ENCODE results near the gene GNL2. TPM values are rescaled to one million over a fixed set of nuclear protein-coding genes. Genes with fewer than 3 reads are reported as not detected.

Gene GNL2
- total and polyA plus RNA-seq, 9 of the 15 experiments (the other 6 are each of a cell fraction or from before 2014, with no cell fraction given) = 156 to 371 (median 263) TPM

- TF ChIP-seq ZMIZ1 (IDR thresholded peaks at IDR 0.05; ENCODE audit: low read depth in 2 of 2, low read length in 2 of 2) (peak in 1 of 2 experiments; percentile 65; a peak in 1 of 4 replicates), HMG20B (CRISPR knock-in tag; IDR thresholded peaks at IDR 0.05) (no peak), AFF1 (IDR thresholded peaks at IDR 0.05; ENCODE audit: low read depth in 1 of 2, partially characterized antibody in 2 of 2) (no peak), RCOR1 (IDR thresholded peaks at IDR 0.05; ENCODE audit: borderline replicate concordance in 1 of 2, low read depth in 2 of 2, low read length in 2 of 2) (peak in 1 of 2 experiments; percentile 47; a peak in 1 of 4 replicates), ZKSCAN8 (CRISPR knock-in tag; IDR thresholded peaks at IDR 0.05) (peak; percentile 46; the same call in 1 of the 2 replicates), MBD2 (IDR thresholded peaks at IDR 0.05; ENCODE audit: borderline replicate concordance, low read depth) (no peak), ZNF766 (CRISPR knock-in tag; conservative IDR thresholded peaks at IDR 0.05) (peak; percentile 55; the same call in 1 of the 2 replicates), NONO (IDR thresholded peaks at IDR 0.05; ENCODE audit: low read depth in 2 of 2, low read length in 1 of 2) (0 out of 4 replicates have a peak, but pooled peaks of 1 of the 2 experiments have one; percentile 13), POLR2AphosphoS5 (IDR thresholded peaks at IDR 0.05; ENCODE audit: control insufficient read depth, insufficient read depth, low read depth, low read length) (peak; percentile 93), COPS2 (conservative IDR thresholded peaks at IDR 0.05) (no peak), SIN3B (IDR thresholded peaks at IDR 0.05; ENCODE audit: low read depth) (no peak), HDAC6 (IDR thresholded peaks at IDR 0.05; ENCODE audit: low read depth, low read length) (no peak), PML (IDR thresholded peaks at IDR 0.05; ENCODE audit: low read length) (peak; percentile 84), PHB (CRISPR knock-in tag; IDR thresholded peaks at IDR 0.05) (no peak), HOMEZ (CRISPR knock-in tag; IDR thresholded peaks at IDR 0.05) (no peak), ARNT (IDR thresholded peaks at IDR 0.05) (peak in 1 of 2 experiments; percentile 57; a peak in 1 of 4 replicates), ZC3H4 (CRISPR knock-in tag; IDR thresholded peaks at IDR 0.05; ENCODE audit: borderline replicate concordance) (no peak), ZNF644 (tag; IDR thresholded peaks at IDR 0.05; ENCODE audit: low read depth) (no peak), KLF16 (IDR thresholded peaks at IDR 0.05) (peak; percentile 67; the same call in 1 of the 2 replicates), CBX3 (IDR thresholded peaks at IDR 0.05; ENCODE audit: borderline replicate concordance in 1 of 2, low read length in 2 of 2) (peak in 1 of 2 experiments; percentile 31; a peak in 1 of 3 replicates)
These were observed 32.8 kb downstream of the GNL2 start (continued) for GRCh38 chr1:37562984-37563383.
